MM.1S (cell line): ENCODE results near the gene LNX1.

Experiments used
- DNase-seq: peaks from one replicate; pipeline ENCODE4 v3.0.0-alpha.2; 2015
- H2AFZ ChIP-seq: fragments of 300-600 bp; sonication (generic); 2 replicates; pipeline ENCODE4 v1.6.0; 2016; ENCODE audit warnings: antibody characterized with exemption, low read length
- H3F3A ChIP-seq: fragments of 300-600 bp; sonication (generic); 2 replicates; pipeline ENCODE4 v1.6.1; 2016; ENCODE audit warnings: mild to moderate bottlenecking, antibody characterized with exemption, low read length, moderate library complexity, mixed read lengths; ENCODE audit not compliant: insufficient read depth
- H3K27ac ChIP-seq: fragments of 300-600 bp; sonication (generic); 2 replicates; pipeline ENCODE4 v1.5.1; 2016; ENCODE audit warnings: mild to moderate bottlenecking, low read length
- H3K27me3 ChIP-seq: fragments of 300-600 bp; sonication (generic); replicated peaks from 2 replicates; pipeline ENCODE4 v1.6.0; 2016; ENCODE audit warnings: low read length; ENCODE audit not compliant: insufficient read depth
- H3K36me3 ChIP-seq: fragments of 300-600 bp; sonication (generic); replicated peaks from 2 replicates; pipeline ENCODE4 v1.6.1; 2016; ENCODE audit warnings: mild to moderate bottlenecking, low read length, mixed read lengths; ENCODE audit not compliant: insufficient read depth
- H3K4me1 ChIP-seq: fragments of 300-600 bp; sonication (generic); 2 replicates; pipeline ENCODE4 v1.6.1; 2016; ENCODE audit warnings: low read length, mixed read lengths
- H3K4me2 ChIP-seq: fragments of 300-600 bp; sonication (generic); 2 replicates; pipeline ENCODE4 v1.6.0; 2016; ENCODE audit warnings: low read depth, low read length
- H3K4me3 ChIP-seq: fragments of 300-600 bp; sonication (generic); 2 replicates; pipeline ENCODE4 v1.5.1; 2016; ENCODE audit warnings: low read length, mixed read lengths
- H3K79me2 ChIP-seq: fragments of 300-600 bp; sonication (generic); 2 replicates; pipeline ENCODE4 v1.6.1; 2016; ENCODE audit warnings: mixed run types, low read length, mixed read lengths
- H3K9ac ChIP-seq: fragments of 300-600 bp; sonication (generic); 2 replicates; pipeline ENCODE4 v1.6.1; 2016; ENCODE audit warnings: low read length, mixed read lengths
- H3K9me2 ChIP-seq: fragments of 300-600 bp; sonication (generic); replicated peaks from 2 replicates; pipeline ENCODE4 v1.6.1; 2016; ENCODE audit warnings: mild to moderate bottlenecking, low read length, mixed read lengths; ENCODE audit not compliant: insufficient read depth
- H3K9me3 ChIP-seq: fragments of 300-600 bp; sonication (generic); replicated peaks from 2 replicates; pipeline ENCODE4 v1.6.1; 2016; ENCODE audit warnings: mild to moderate bottlenecking, low read length, mixed read lengths; ENCODE audit not compliant: insufficient read depth
- H4K20me1 ChIP-seq: fragments of 300-600 bp; sonication (generic); 2 replicates; pipeline ENCODE4 v1.6.1; 2016; ENCODE audit warnings: mild to moderate bottlenecking, low read length, moderate library complexity, mixed read lengths; ENCODE audit not compliant: insufficient read depth
- CTCF ChIP-seq: fragments of 300-600 bp; sonication (generic); IDR thresholded peaks from 2 replicates; pipeline ENCODE4 v1.5.1; 2016; ENCODE audit warnings: antibody characterized with exemption, low read length, mixed read lengths
- EZH2 ChIP-seq: fragments of 300-600 bp; sonication (generic); optimal IDR thresholded peaks from 2 replicates; pipeline ENCODE3; 2017; ENCODE audit warnings: low read depth, mild to moderate bottlenecking, antibody characterized with exemption, low read length, mixed read lengths
- EZH2phosphoT487 ChIP-seq: fragments of 300-600 bp; sonication (generic); IDR thresholded peaks from 2 replicates; pipeline ENCODE4 v1.6.1; 2018; ENCODE audit warnings: antibody characterized with exemption, low read length

Gene LNX1

DNA sequence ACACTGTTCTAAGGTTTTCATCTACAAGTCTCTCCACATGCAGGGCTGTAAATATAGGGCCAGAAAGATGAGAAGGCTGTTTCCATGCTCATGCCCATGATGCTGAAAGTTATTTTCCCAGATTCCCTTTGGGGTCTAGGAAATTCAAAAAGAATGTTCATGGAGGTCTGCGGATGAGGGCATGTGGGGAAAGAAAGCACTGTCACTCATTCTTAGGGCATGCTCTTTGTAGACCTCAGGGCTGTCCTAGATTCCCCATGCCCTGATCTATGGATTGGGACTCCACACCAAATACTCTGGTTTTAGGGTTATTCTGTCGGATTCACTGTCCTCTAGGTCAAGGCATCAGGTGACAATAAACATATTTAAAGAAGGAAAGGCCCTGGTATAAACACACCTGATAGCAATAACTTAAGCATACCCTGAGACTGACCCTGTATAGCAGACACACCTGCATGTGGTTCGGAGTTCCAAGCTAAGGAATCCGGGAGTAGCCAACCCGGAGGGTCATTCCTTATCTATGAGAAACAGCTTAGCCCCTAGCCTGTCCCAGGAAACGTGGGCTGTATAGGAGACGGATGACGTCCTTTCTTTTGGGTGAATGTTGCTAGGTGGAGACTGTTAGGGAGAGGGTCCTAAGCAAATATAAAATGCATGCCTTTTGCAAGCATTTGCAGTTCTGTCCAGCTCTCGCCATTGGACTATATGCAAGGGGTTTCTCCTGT is 37.6 kb downstream of the LNX1 start:
- H3F3A ChIP-seq: no peaks in the 10 kb centered on the region
- H3K27ac ChIP-seq: no peak overlapping the region
- H3K4me3 ChIP-seq: no peak overlapping the region
- no peaks in the 10 kb centered on the region for H3K79me2 ChIP-seq
- no peaks in the 10 kb centered on the region for H3K36me3 ChIP-seq
- no peaks in the 10 kb centered on the region for H4K20me1 ChIP-seq
- H3K9me2 ChIP-seq: no peaks in the 10 kb centered on the region
- no peak overlapping the region for H3K4me2 ChIP-seq
- H3K9me3 ChIP-seq: no peaks in the 10 kb centered on the region
- H3K4me1 ChIP-seq: no peaks in the 10 kb centered on the region
- TF ChIP-seq EZH2: no peak
- no peak for TF ChIP-seq EZH2phosphoT487
- no peak for TF ChIP-seq CTCF
- no peaks in the 10 kb centered on the region for H3K27me3 ChIP-seq
- no peak for DNase-seq
- H2AFZ ChIP-seq: no peak overlapping the region
- H3K9ac ChIP-seq: no peak overlapping the region

- no peak overlapping the region for H2AFZ ChIP-seq
These were observed 38.6 kb downstream of the LNX1 start for GRCh38 chr4:53552711-53553110.

GRCh38 chr4:53551958-53552357 is 39.3 kb downstream of the LNX1 start:
- H3K79me2 ChIP-seq: no peaks in the 10 kb centered on the region
- no peak for DNase-seq
- no peak overlapping the region for H3K9ac ChIP-seq
- no peaks in the 10 kb centered on the region for H3F3A ChIP-seq
- H3K36me3 ChIP-seq: no peaks in the 10 kb centered on the region
- H3K4me2 ChIP-seq: no peak overlapping the region
- no peaks in the 10 kb centered on the region for H3K27me3 ChIP-seq
- H3K4me3 ChIP-seq: no peak overlapping the region
- H2AFZ ChIP-seq: no peak overlapping the region
- H3K9me2 ChIP-seq: no peaks in the 10 kb centered on the region
- H3K9me3 ChIP-seq: no peaks in the 10 kb centered on the region
- no peak for TF ChIP-seq EZH2phosphoT487
- TF ChIP-seq CTCF: no peak
- TF ChIP-seq EZH2: no peak
- no peak overlapping the region for H3K27ac ChIP-seq
- H3K4me1 ChIP-seq: no peaks in the 10 kb centered on the region
- no peaks in the 10 kb centered on the region for H4K20me1 ChIP-seq

More at GRCh38 chr4:53552711-53553110, 38.6 kb downstream of the LNX1 start:
- Histone ChIP-seq H3K4me2 (no peak overlapping the region), H3K9me3 (no peaks in the 10 kb centered on the region), H3K9ac (no peak overlapping the region), H3F3A (no peaks in the 10 kb centered on the region), H3K79me2 (no peaks in the 10 kb centered on the region), H3K27ac (no peak overlapping the region), H3K27me3 (no peaks in the 10 kb centered on the region), H3K36me3 (no peaks in the 10 kb centered on the region), H3K4me1 (no peaks in the 10 kb centered on the region), H4K20me1 (no peaks in the 10 kb centered on the region), H3K4me3 (no peak overlapping the region), H3K9me2 (no peaks in the 10 kb centered on the region)
- DNase-seq: no peak
- TF ChIP-seq CTCF (no peak), EZH2phosphoT487 (no peak), EZH2 (no peak)
